HepG2 (cell line): ENCODE measurements around the gene MYL6B. TPM values are rescaled to one million over a fixed set of nuclear protein-coding genes. Genes with fewer than 3 reads are reported as not detected.

Source experiments
- ARNTL ChIP-seq: sonication (generic); formaldehyde crosslinking; IDR thresholded peaks from 2 replicates; pipeline ENCODE4 v1.4.0; 2020; ENCODE audit warnings: mild to moderate bottlenecking, missing genetic modification reagents
- CEBPB ChIP-seq: IDR thresholded peaks from 2 replicates; pipeline ENCODE4 v1.6.1; 2011; ENCODE audit warnings: low read depth, low read length, improper control_type of control experiment, borderline replicate concordance
- HMG20B ChIP-seq: conservative IDR thresholded peaks from 2 replicates; pipeline ENCODE4 v1.6.1; 2016; ENCODE audit warnings: missing genetic modification reagents, missing compliant biosample characterization
- HNF4A ChIP-seq: sonication (generic); formaldehyde crosslinking; IDR thresholded peaks from 2 replicates; pipeline ENCODE4 v1.4.0; 2020; ENCODE audit warnings: missing genetic modification reagents
- HNRNPLL ChIP-seq: fragments of 200-400 bp; formaldehyde crosslinking; IDR thresholded peaks from 2 replicates; pipeline ENCODE4 v1.6.1; 2017; ENCODE audit warnings: mild to moderate bottlenecking, low read depth, low read length; ENCODE audit not compliant: poor library complexity, severe bottlenecking
- KAT7 ChIP-seq: IDR thresholded peaks from 2 replicates; pipeline ENCODE4 v1.6.1; 2018; ENCODE audit warnings: borderline replicate concordance, missing compliant biosample characterization
- POLR2AphosphoS5 ChIP-seq: IDR thresholded peaks from 2 replicates; pipeline ENCODE4 v1.6.1; 2012; ENCODE audit warnings: low read depth, low read length
- SCMH1 ChIP-seq: sonication (generic); formaldehyde crosslinking; IDR thresholded peaks from 2 replicates; pipeline ENCODE4 v1.9.0; 2021; ENCODE audit warnings: missing genetic modification reagents, mild to moderate bottlenecking, borderline replicate concordance
- SOX6 ChIP-seq, 2 experiments: fragments of 450-650 bp in 1 of 2; sonication (generic) in 1 of 2; formaldehyde crosslinking in 1 of 2; IDR thresholded peaks; 2 replicates each; pipeline versions ENCODE4 v1.4.0 to v1.6.1; 2017 to 2020; ENCODE audit warnings: antibody characterized with exemption in 1 of 2, mild to moderate bottlenecking in 1 of 2, missing genetic modification reagents in 1 of 2
- ZBTB38 ChIP-seq: sonication (generic); formaldehyde crosslinking; IDR thresholded peaks from 2 replicates; pipeline ENCODE4 v1.5.1; 2020; ENCODE audit warnings: mild to moderate bottlenecking, missing genetic modification reagents
- ZBTB8A ChIP-seq: sonication (generic); formaldehyde crosslinking; IDR thresholded peaks from 2 replicates; pipeline ENCODE4 v1.4.0; 2020; ENCODE audit warnings: mild to moderate bottlenecking, low read depth, missing genetic modification reagents, borderline replicate concordance
- ZFP36L2 ChIP-seq: sonication (generic); formaldehyde crosslinking; IDR thresholded peaks from 2 replicates; pipeline ENCODE4 v1.4.0; 2020; ENCODE audit warnings: missing genetic modification reagents
- ZNF296 ChIP-seq: sonication (generic); formaldehyde crosslinking; conservative IDR thresholded peaks from 2 replicates; pipeline ENCODE4 v1.5.0; 2020; ENCODE audit warnings: mild to moderate bottlenecking, missing genetic modification reagents
- ZNF468 ChIP-seq: sonication (generic); formaldehyde crosslinking; IDR thresholded peaks from 2 replicates; pipeline ENCODE4 v1.8.0; 2022; ENCODE audit warnings: mild to moderate bottlenecking, moderate library complexity, missing genetic modification reagents
- ZNF562 ChIP-seq: sonication (generic); formaldehyde crosslinking; IDR thresholded peaks from 2 replicates; pipeline ENCODE4 v1.8.0; 2022; ENCODE audit warnings: missing genetic modification reagents, borderline replicate concordance
- ZNF616 ChIP-seq: sonication (generic); formaldehyde crosslinking; IDR thresholded peaks from 2 replicates; pipeline ENCODE4 v1.5.0; 2020; ENCODE audit warnings: low read depth, mild to moderate bottlenecking, missing genetic modification reagents
- ZNF644 ChIP-seq: IDR thresholded peaks from 2 replicates; pipeline ENCODE4 v1.6.1; 2016; ENCODE audit warnings: low read depth
- ZNF678 ChIP-seq: sonication (generic); formaldehyde crosslinking; IDR thresholded peaks from 2 replicates; pipeline ENCODE4 v1.4.0; 2020; ENCODE audit warnings: mild to moderate bottlenecking, missing genetic modification reagents
- ZNF703 ChIP-seq: sonication (generic); formaldehyde crosslinking; IDR thresholded peaks from 2 replicates; pipeline ENCODE4 v1.5.1; 2020; ENCODE audit warnings: missing genetic modification reagents, mild to moderate bottlenecking, moderate library complexity, borderline replicate concordance
- polyA plus RNA-seq, 8 experiments: library from polyadenylated mRNA; depleted of rRNA in 3 of 8; stranded (reverse) in 7 of 8; unstranded in 1 of 8; fragments of >200 nt; fragmentation: Illumina TruSeq in 4 of 8; extraction: Trizol in 4 of 8; gene quantifications; 2 replicates each; pipeline versions ENCODE4 v1.2.1 to v1.2.3, GENCODE V29; 2011 to 2016; ENCODE audit warnings: low read depth in 4 of 8, missing spikeins in 1 of 8, mixed read lengths in 1 of 8; ENCODE audit not compliant: insufficient read depth in 1 of 8
- total RNA-seq, 5 experiments: library from RNA; depleted of rRNA; stranded (reverse); fragments of >200 nt; fragmentation: Illumina TruSeq; extraction: Trizol; gene quantifications; 2 replicates each; pipeline ENCODE4 v1.2.3, GENCODE V29; 2016; ENCODE audit warnings: low read depth in 1 of 5
- TF ChIP-seq, protein P1 (sequence below): IDR thresholded peaks from 2 replicates; pipeline ENCODE4 v1.6.1; 2012; ENCODE audit warnings: inconsistent platforms
- TF ChIP-seq, protein P2 (sequence below): sonication (generic); formaldehyde crosslinking; IDR thresholded peaks from 2 replicates; pipeline ENCODE4 v1.9.0; 2022; ENCODE audit warnings: low read depth, missing genetic modification reagents
- TF ChIP-seq, protein P3 (sequence below): sonication (generic); formaldehyde crosslinking; IDR thresholded peaks from 2 replicates; pipeline ENCODE4 v1.5.0; 2020; ENCODE audit warnings: mild to moderate bottlenecking, missing genetic modification reagents
- TF ChIP-seq, protein P4 (sequence below): sonication (generic); formaldehyde crosslinking; IDR thresholded peaks from 2 replicates; pipeline ENCODE4 v1.5.1; 2020; ENCODE audit warnings: mild to moderate bottlenecking, missing genetic modification reagents

MYL6B gene
- total and polyA plus RNA-seq, 2 of the 13 experiments (the other 11 are each of a cell fraction or from before 2014, with no cell fraction given), result 75.7 to 88.7 TPM

DNA sequence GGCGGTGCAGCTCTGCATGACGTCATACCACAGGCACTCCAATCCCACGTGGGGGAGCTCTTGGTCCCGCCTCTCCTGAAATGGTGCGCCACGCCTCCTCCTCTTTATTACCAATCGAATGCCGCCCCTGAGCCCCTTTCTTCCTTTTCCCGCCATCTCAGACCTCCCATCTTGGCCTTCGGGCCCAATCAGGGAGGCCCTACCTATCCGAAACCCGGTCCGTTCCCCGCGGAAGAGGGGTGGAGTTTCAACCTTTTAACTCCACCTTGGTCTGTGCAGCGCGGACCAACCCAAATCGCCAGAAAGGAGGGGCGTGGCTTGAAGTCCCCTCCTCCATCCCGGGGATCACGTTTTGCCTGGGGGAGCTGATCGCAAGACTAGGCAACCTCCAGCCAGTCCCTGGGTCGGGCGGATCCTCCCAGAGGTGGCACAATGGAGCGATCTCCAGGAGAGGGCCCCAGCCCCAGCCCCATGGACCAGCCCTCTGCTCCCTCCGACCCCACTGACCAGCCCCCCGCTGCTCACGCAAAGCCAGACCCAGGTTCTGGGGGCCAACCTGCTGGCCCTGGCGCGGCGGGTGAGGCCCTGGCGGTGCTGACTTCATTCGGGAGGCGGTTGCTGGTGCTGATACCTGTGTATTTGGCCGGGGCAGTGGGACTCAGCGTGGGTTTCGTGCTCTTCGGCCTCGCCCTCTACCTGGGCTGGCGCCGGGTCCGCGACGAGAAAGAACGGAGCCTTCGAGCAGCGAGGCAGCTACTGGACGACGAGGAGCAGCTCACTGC is 24.3 kb upstream of the MYL6B start, which contains the start of gene ESYT1 (continued):
- no peak for TF ChIP-seq ZNF616 (CRISPR knock-in tag)
- TF ChIP-seq ZNF296 (CRISPR knock-in tag), result no peak
- TF ChIP-seq, protein P1, sequence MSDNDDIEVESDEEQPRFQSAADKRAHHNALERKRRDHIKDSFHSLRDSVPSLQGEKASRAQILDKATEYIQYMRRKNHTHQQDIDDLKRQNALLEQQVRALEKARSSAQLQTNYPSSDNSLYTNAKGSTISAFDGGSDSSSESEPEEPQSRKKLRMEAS, result peak; percentile 56
- TF ChIP-seq HMG20B (CRISPR knock-in tag), result no peak
- no peak for TF ChIP-seq SCMH1 (CRISPR knock-in tag)
- peak; percentile 86 for TF ChIP-seq POLR2AphosphoS5
- TF ChIP-seq ZFP36L2, result no peak
- TF ChIP-seq ZNF562 (CRISPR knock-in tag), result no peak
- TF ChIP-seq ZBTB8A (CRISPR knock-in tag), result no peak
- TF ChIP-seq ZNF703 (CRISPR knock-in tag), result no peak
- peak; percentile 68 for TF ChIP-seq HNRNPLL
- TF ChIP-seq, protein P2, sequence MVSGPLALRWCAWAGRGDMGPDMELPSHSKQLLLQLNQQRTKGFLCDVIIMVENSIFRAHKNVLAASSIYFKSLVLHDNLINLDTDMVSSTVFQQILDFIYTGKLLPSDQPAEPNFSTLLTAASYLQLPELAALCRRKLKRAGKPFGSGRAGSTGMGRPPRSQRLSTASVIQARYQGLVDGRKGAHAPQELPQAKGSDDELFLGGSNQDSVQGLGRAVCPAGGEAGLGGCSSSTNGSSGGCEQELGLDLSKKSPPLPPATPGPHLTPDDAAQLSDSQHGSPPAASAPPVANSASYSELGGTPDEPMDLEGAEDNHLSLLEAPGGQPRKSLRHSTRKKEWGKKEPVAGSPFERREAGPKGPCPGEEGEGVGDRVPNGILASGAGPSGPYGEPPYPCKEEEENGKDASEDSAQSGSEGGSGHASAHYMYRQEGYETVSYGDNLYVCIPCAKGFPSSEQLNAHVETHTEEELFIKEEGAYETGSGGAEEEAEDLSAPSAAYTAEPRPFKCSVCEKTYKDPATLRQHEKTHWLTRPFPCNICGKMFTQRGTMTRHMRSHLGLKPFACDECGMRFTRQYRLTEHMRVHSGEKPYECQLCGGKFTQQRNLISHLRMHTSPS (CRISPR knock-in tag), result no peak
- TF ChIP-seq ZBTB38 (CRISPR knock-in tag), result no peak
- TF ChIP-seq KAT7 (CRISPR knock-in tag), result no peak; the same call in 1 of the 2 replicates
- no peak for TF ChIP-seq ZNF468 (CRISPR knock-in tag)
- peak; percentile 42; the same call in 1 of the 2 replicates for TF ChIP-seq ZNF678 (CRISPR knock-in tag)
- no peak for TF ChIP-seq ZNF644
- TF ChIP-seq, protein P3, sequence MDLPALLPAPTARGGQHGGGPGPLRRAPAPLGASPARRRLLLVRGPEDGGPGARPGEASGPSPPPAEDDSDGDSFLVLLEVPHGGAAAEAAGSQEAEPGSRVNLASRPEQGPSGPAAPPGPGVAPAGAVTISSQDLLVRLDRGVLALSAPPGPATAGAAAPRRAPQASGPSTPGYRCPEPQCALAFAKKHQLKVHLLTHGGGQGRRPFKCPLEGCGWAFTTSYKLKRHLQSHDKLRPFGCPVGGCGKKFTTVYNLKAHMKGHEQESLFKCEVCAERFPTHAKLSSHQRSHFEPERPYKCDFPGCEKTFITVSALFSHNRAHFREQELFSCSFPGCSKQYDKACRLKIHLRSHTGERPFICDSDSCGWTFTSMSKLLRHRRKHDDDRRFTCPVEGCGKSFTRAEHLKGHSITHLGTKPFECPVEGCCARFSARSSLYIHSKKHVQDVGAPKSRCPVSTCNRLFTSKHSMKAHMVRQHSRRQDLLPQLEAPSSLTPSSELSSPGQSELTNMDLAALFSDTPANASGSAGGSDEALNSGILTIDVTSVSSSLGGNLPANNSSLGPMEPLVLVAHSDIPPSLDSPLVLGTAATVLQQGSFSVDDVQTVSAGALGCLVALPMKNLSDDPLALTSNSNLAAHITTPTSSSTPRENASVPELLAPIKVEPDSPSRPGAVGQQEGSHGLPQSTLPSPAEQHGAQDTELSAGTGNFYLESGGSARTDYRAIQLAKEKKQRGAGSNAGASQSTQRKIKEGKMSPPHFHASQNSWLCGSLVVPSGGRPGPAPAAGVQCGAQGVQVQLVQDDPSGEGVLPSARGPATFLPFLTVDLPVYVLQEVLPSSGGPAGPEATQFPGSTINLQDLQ (CRISPR knock-in tag), result no peak
- no peak for TF ChIP-seq HNF4A (CRISPR knock-in tag)
- TF ChIP-seq SOX6 (IDR thresholded peaks at IDR 0.05), result no peak
- no peak; the same call in 1 of the 2 replicates for TF ChIP-seq SOX6 (CRISPR knock-in tag; IDR thresholded peaks at IDR 0.05)
- TF ChIP-seq, protein P4, sequence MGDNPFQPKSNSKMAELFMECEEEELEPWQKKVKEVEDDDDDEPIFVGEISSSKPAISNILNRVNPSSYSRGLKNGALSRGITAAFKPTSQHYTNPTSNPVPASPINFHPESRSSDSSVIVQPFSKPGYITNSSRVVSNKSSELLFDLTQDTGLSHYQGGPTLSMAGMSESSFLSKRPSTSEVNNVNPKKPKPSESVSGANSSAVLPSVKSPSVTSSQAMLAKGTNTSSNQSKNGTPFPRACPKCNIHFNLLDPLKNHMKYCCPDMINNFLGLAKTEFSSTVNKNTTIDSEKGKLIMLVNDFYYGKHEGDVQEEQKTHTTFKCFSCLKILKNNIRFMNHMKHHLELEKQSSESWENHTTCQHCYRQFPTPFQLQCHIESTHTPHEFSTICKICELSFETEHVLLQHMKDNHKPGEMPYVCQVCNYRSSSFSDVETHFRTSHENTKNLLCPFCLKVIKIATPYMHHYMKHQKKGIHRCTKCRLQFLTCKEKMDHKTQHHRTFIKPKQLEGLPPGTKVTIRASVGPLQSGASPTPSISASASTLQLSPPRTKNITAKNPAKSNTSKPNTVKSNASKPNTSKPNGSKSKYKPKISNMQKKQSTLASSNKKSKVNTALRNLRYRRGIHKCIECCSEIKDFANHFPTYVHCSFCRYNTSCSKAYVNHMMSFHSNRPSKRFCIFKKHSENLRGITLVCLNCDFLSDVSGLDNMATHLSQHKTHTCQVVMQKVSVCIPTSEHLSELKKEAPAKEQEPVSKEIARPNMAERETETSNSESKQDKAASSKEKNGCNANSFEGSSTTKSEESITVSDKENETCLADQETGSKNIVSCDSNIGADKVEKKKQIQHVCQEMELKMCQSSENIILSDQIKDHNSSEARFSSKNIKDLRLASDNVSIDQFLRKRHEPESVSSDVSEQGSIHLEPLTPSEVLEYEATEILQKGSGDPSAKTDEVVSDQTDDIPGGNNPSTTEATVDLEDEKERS (CRISPR knock-in tag), result peak; percentile 60; the same call in 1 of the 2 replicates
- no peak for TF ChIP-seq CEBPB
- TF ChIP-seq ARNTL, result peak; percentile 94
